Body of pancreas (tissue), 4 donors: ENCODE measurements around the gene SMC3.

Experiments used
- CTCF ChIP-seq, 7 experiments: fragments of 450-650 bp in 4 of 7; fragments of 200-600 bp in 3 of 7; sonication (generic) in 3 of 7; IDR thresholded peaks; one replicate each; pipeline ENCODE4 v1.5.1; 2016 to 2019; ENCODE audit warnings: antibody characterized with exemption in 7 of 7
- POLR2A ChIP-seq, 3 donors: fragments of 450-650 bp; IDR thresholded peaks; one replicate each; pipeline ENCODE4 v1.6.1; 2016; ENCODE audit warnings: antibody characterized with exemption in 3 of 3, mild to moderate bottlenecking in 2 of 3

- TF ChIP-seq CTCF (IDR thresholded peaks at IDR 0.05) (no peak), POLR2A (IDR thresholded peaks at IDR 0.05) (no peak)
These were observed 69.1 kb downstream of the SMC3 start for GRCh38 chr10:110636572-110636931.
